Activated CD8-positive, alpha-beta memory T cell treated with anti-CD3 and anti-CD28 coated beads, Interleukin-2, amount 50 U/mL, for 48 hours (primary cell): ENCODE measurements around the gene EDA.
"Not testable (repeated sequence)": the region's sequence is repeated elsewhere in the genome, so short reads cannot be mapped to it uniquely, and the experiment has no call there.

ENCODE experiments used
- DNase-seq: peaks from one replicate; pipeline ENCODE4 v3.0.0-alpha.2; 2020

EDA gene

GRCh38 chrX:69961365-69962072 lies 345.6 kb downstream of the EDA start:
- DNase-seq: no peak

- DNase-seq: no peak
These were observed 353.0 kb downstream of the EDA start for GRCh38 chrX:69968950-69969349.

- no peak for DNase-seq
These were observed 353.5 kb downstream of the EDA start for GRCh38 chrX:69969460-69969859.

GRCh38 chrX:69987691-69988090 lies 371.8 kb downstream of the EDA start:
- no peak for DNase-seq

GRCh38 chrX:69988955-69989394 lies 373.1 kb downstream of the EDA start:
- no peak for DNase-seq

GRCh38 chrX:69991685-69992084 lies 375.8 kb downstream of the EDA start:
- no peak for DNase-seq

GRCh38 chrX:69993494-69993893 lies 377.6 kb downstream of the EDA start:
- DNase-seq: no peak

GRCh38 chrX:69995362-69996112 lies 379.6 kb downstream of the EDA start:
- DNase-seq: no peak

- no peak for DNase-seq
These were observed 380.2 kb downstream of the EDA start for GRCh38 chrX:69996113-69996468.

- not testable (repeated sequence) for DNase-seq
These were observed 382.4 kb downstream of the EDA start for GRCh38 chrX:69998299-69998698.

- no peak for DNase-seq
These were observed 385.4 kb downstream of the EDA start for GRCh38 chrX:70001269-70001668.

GRCh38 chrX:70001708-70002341 lies 385.9 kb downstream of the EDA start:
- no peak for DNase-seq

- DNase-seq: no peak
These were observed 392.0 kb downstream of the EDA start for GRCh38 chrX:70007946-70008345.

GRCh38 chrX:70009049-70009448 lies 393.1 kb downstream of the EDA start:
- DNase-seq: no peak

GRCh38 chrX:70009970-70010369 lies 394.1 kb downstream of the EDA start:
- DNase-seq: no peak

GRCh38 chrX:70012756-70013155 lies 396.8 kb downstream of the EDA start:
- no peak for DNase-seq

GRCh38 chrX:70013466-70014381 lies 397.8 kb downstream of the EDA start:
- no peak for DNase-seq

- DNase-seq: no peak
These were observed 400.6 kb downstream of the EDA start for GRCh38 chrX:70016513-70016912.

- no peak for DNase-seq
These were observed 406.7 kb downstream of the EDA start for GRCh38 chrX:70022616-70023015.

- DNase-seq: no peak
These were observed 409.6 kb downstream of the EDA start for GRCh38 chrX:70025464-70025863.

- no peak for DNase-seq
These were observed 410.4 kb downstream of the EDA start for GRCh38 chrX:70026112-70026850.

GRCh38 chrX:70026851-70027200 lies 410.9 kb downstream of the EDA start:
- DNase-seq: no peak
